Hepatocyte (in vitro differentiated cells): ENCODE data around the gene SDR42E2. TPM values are rescaled to one million over a fixed set of nuclear protein-coding genes. Genes with fewer than 3 reads are reported as not detected.
A peak's percentile ranks its signal among the peaks of the same experiment; 100 is the strongest.
"Not testable (repeated sequence)": the region's sequence is repeated elsewhere in the genome, so short reads cannot be mapped to it uniquely, and the experiment has no call there.

ENCODE experiments used
- DNase-seq: peaks from one replicate; pipeline ENCODE4 v3.0.0-alpha.2; 2016; ENCODE audit warnings: low spot score
- H2AFZ ChIP-seq: fragments of 200-600 bp; sonication (generic); 2 replicates; pipeline ENCODE4 v1.6.0; 2016; ENCODE audit warnings: antibody characterized with exemption, mild to moderate bottlenecking
- H3K27ac ChIP-seq: fragments of 200-600 bp; sonication (generic); 2 replicates; pipeline ENCODE4 v1.5.1; 2016; ENCODE audit warnings: mild to moderate bottlenecking
- H3K27me3 ChIP-seq: fragments of 200-600 bp; sonication (generic); 2 replicates; pipeline ENCODE4 v1.6.1; 2016
- H3K36me3 ChIP-seq: fragments of 200-600 bp; sonication (generic); replicated peaks from 2 replicates; pipeline ENCODE4 v1.5.1; 2016; ENCODE audit warnings: low read depth; ENCODE audit not compliant: insufficient read depth
- H3K4me1 ChIP-seq: fragments of 200-600 bp; sonication (generic); 2 replicates; pipeline ENCODE4 v1.5.1; 2016; ENCODE audit warnings: mild to moderate bottlenecking, moderate library complexity; ENCODE audit not compliant: insufficient read depth
- H3K4me2 ChIP-seq: fragments of 200-600 bp; sonication (generic); 2 replicates; pipeline ENCODE4 v1.6.0; 2016
- H3K4me3 ChIP-seq: fragments of 200-600 bp; sonication (generic); 2 replicates; pipeline ENCODE4 v1.5.1; 2016; ENCODE audit warnings: mild to moderate bottlenecking
- H3K79me2 ChIP-seq: fragments of 200-600 bp; sonication (generic); 2 replicates; pipeline ENCODE4 v1.6.0; 2017; ENCODE audit warnings: mild to moderate bottlenecking
- H3K9me2 ChIP-seq: fragments of 200-600 bp; sonication (generic); replicated peaks from 2 replicates; pipeline ENCODE4 v1.6.0; 2017; ENCODE audit warnings: mild to moderate bottlenecking; ENCODE audit not compliant: insufficient read depth
- H3K9me3 ChIP-seq: fragments of 200-600 bp; sonication (generic); 2 replicates; pipeline ENCODE4 v1.5.1; 2016; ENCODE audit warnings: low read depth, mild to moderate bottlenecking
- H4K20me1 ChIP-seq: fragments of 200-600 bp; sonication (generic); 2 replicates; pipeline ENCODE4 v1.6.0; 2016; ENCODE audit warnings: mild to moderate bottlenecking; ENCODE audit not compliant: insufficient read depth, poor library complexity, severe bottlenecking
- EZH2 ChIP-seq: fragments of 200-600 bp; sonication (generic); IDR thresholded peaks from 2 replicates; pipeline ENCODE4 v1.6.1; 2016; ENCODE audit warnings: antibody characterized with exemption, mild to moderate bottlenecking, borderline replicate concordance
- EZH2phosphoT487 ChIP-seq: fragments of 200-600 bp; sonication (generic); IDR thresholded peaks from one replicate; pipeline ENCODE4 v1.6.1; 2018; ENCODE audit warnings: antibody characterized with exemption, mild to moderate bottlenecking, low read depth, moderate library complexity; ENCODE audit not compliant: unreplicated experiment, severe bottlenecking
- WGBS: methylation state at CpG from one replicate; pipeline ENCODE4 v1.1.6; 2016; ENCODE audit warnings: low lambda C conversion rate; ENCODE audit errors: missing lambda C conversion rate; 5-methylcytosine and 5-hydroxymethylcytosine counted together
- polyA plus RNA-seq: library from polyadenylated mRNA; unstranded; fragments of >200 nt; fragmentation: Nextera tagmentation; extraction: Ambion mirVana; gene quantifications from 2 replicates; pipeline ENCODE4 v1.2.1, GENCODE V29; 2016
- total RNA-seq: library from RNA; depleted of rRNA; stranded (reverse); fragments of >200 nt; gene quantifications from 2 replicates; pipeline ENCODE4 v1.2.3, GENCODE V29; 2014
- TF ChIP-seq, protein P1 (sequence below): fragments of 200-600 bp; sonication (generic); IDR thresholded peaks from 2 replicates; pipeline ENCODE4 v1.5.1; 2016; ENCODE audit warnings: antibody characterized with exemption, mild to moderate bottlenecking; ENCODE audit not compliant: poor library complexity

SDR42E2 gene
- total and polyA plus RNA-seq, 2 experiments from 2014 or later, result not detected

DNA sequence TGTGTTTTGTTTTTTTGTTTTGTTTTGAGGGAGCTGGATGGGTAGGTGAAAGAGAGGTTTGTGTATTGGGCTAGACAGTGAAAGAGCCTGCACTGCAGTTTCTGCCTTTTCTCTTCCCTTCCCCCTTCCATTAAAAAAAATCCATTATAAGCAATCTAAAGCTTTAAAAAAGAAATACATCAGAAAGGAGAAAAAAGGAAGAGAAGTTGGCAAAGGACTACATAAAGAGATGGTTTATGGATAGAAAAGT, 33.1 kb downstream of the SDR42E2 start:
- Histone ChIP-seq H3K27me3 (no peaks in the 10 kb centered on the region), H2AFZ (no peak overlapping the region), H3K36me3 (no peaks in the 10 kb centered on the region), H4K20me1 (no peaks in the 10 kb centered on the region), H3K27ac (peak overlapping the region; percentile 19), H3K4me3 (no peak overlapping the region), H3K79me2 (no peaks in the 10 kb centered on the region), H3K9me2 (no peaks in the 10 kb centered on the region), H3K4me2 (peak overlapping the region; percentile 26), H3K4me1 (peaks cover 6% of the 10 kb centered on the region), H3K9me3 (no peaks in the 10 kb centered on the region)
- DNase-seq, result no peak
- TF ChIP-seq, protein P1, sequence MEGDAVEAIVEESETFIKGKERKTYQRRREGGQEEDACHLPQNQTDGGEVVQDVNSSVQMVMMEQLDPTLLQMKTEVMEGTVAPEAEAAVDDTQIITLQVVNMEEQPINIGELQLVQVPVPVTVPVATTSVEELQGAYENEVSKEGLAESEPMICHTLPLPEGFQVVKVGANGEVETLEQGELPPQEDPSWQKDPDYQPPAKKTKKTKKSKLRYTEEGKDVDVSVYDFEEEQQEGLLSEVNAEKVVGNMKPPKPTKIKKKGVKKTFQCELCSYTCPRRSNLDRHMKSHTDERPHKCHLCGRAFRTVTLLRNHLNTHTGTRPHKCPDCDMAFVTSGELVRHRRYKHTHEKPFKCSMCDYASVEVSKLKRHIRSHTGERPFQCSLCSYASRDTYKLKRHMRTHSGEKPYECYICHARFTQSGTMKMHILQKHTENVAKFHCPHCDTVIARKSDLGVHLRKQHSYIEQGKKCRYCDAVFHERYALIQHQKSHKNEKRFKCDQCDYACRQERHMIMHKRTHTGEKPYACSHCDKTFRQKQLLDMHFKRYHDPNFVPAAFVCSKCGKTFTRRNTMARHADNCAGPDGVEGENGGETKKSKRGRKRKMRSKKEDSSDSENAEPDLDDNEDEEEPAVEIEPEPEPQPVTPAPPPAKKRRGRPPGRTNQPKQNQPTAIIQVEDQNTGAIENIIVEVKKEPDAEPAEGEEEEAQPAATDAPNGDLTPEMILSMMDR, result no peak
- TF ChIP-seq EZH2 (no peak), EZH2phosphoT487 (no peak)

DNA sequence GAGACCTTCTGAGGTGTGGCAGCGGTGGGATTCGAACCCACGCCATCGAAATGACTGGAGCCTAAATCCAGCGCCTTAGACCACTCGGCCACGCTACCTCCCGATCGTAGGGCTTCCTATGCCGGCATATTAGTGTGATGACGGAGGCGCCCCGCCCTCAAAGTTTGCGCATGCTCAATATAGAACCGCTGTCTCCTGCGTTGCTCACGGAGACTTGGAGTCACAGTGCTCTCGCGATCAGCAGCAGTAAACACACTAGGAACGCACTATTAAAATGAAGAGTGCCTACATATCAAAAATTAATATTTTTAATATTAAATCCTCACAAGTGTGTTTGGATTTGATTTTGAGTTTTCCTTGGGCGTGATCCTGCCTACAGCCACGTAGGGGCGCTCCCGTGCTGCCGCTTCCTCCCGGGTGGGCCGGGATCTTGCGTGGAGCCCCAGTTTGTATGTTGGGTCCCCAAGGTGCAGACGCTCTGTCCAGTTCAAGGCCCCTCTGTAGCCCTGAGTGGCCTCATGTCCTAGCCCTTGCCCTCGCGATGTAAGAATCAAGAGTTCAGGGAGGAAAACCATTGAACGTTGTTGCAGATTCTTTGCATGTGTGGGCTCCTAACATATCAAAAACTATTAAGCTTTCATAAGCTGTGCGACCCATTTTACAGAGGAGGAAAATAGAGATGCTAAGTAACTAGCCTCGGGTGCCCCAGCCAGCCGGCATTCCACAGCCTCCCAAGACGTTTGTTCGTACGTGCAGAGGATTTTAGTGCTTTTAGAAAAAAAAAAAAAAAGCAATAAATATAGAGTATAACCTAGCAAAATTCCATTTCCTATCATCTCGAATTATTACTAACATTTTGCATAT, 33.6 kb downstream of the SDR42E2 start:
- no peaks in the 10 kb centered on the region for H3K27me3 ChIP-seq
- DNase-seq, result peak; percentile 92
- no peaks in the 10 kb centered on the region for H3K9me2 ChIP-seq
- H3K27ac ChIP-seq, result peak overlapping the region; percentile 56
- H2AFZ ChIP-seq, result peak overlapping the region; percentile 63
- WGBS, result 8% methylated on average over 39 of the region's 39 CpGs
- H3K4me2 ChIP-seq, result peak overlapping the region; percentile 76
- H4K20me1 ChIP-seq, result no peaks in the 10 kb centered on the region
- no peaks in the 10 kb centered on the region for H3K36me3 ChIP-seq
- H3K79me2 ChIP-seq, result no peaks in the 10 kb centered on the region
- H3K4me1 ChIP-seq, result peaks cover 6% of the 10 kb centered on the region
- H3K4me3 ChIP-seq, result peak overlapping the region; percentile 52
- no peaks in the 10 kb centered on the region for H3K9me3 ChIP-seq
- TF ChIP-seq, protein P1, result peak; percentile 99
- no peak for TF ChIP-seq EZH2phosphoT487
- no peak for TF ChIP-seq EZH2

DNA sequence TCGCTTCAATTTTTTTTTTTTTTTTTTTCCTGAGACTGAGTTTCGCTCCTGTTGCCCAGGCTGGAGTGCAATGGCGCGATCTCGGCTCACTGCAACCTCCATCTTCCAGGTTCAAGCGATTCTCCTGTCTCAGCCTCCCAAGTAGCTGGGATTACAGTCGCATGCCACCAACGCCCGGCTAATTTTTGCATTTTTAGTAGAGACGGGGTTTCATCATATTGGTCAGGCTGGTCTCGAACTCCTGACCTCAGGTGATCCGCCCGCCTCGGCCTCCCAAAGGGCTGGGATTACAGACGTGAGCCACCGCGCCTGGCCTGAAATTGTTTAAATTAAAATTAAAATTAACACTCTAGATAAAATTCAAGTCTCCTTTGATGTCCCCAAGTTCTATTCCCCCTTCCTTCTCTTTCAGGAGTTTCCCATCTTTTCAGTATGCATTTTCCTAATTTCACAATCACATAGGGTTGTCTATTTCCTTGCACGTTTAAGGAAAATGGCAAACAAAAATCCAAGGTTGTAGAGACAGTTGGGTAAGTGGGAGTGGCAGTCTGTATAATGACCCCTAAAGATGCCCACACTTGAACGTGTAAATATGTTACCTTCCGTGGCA, 34.4 kb downstream of the SDR42E2 start:
- not testable (repeated sequence) for H3K4me1 ChIP-seq, H3K9me2 ChIP-seq, H3K27me3 ChIP-seq, H3K79me2 ChIP-seq, H4K20me1 ChIP-seq, H3K27ac ChIP-seq, H3K9me3 ChIP-seq, H3K36me3 ChIP-seq, H3K4me3 ChIP-seq, DNase-seq, H2AFZ ChIP-seq
- peak overlapping the region; percentile 76 for H3K4me2 ChIP-seq
- WGBS, result 75% methylated on average over 20 of the region's 20 CpGs

DNA sequence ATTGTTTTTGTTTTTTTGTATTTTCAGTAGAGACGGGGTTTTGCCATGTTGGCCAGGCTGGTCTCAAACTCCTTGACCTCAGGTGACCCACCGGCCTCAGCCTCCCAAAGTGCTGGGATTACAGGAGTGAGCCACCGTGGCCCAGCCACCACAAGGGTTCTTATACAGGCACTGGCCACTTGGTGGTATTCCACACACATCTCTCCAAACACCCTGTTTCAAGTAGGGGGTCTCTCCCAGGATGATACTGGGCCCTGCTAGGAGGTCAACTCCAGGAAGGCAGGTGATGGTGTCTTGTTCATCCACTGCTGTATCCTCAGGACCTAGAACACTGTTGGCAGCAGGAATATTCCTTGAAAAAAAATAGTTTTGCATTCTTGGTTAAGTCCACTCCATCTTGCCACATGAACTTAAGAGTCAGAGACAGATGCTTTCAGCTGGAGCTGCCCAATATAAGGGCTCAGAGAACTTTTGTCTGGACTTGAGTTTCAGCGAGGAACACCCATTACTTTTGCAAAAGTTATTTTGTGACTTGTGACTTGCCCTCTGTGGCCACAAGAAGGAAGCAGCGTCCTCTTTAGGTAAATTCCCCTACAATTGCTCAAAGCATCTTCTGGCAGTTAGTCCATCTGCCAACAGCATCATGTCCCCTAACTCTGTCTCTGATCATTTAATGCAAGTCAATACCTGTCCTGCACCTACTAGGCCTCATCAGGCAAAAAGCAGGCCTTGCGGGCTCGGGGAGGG, 36.4 kb downstream of the SDR42E2 start:
- Histone ChIP-seq H2AFZ (no peak overlapping the region), H3K79me2 (no peaks in the 10 kb centered on the region), H3K27ac (peak overlapping the region; percentile 73), H3K4me2 (no peak overlapping the region), H4K20me1 (no peaks in the 10 kb centered on the region), H3K4me1 (no peaks in the 10 kb centered on the region), H3K36me3 (no peaks in the 10 kb centered on the region), H3K27me3 (no peaks in the 10 kb centered on the region), H3K9me3 (no peaks in the 10 kb centered on the region), H3K9me2 (no peaks in the 10 kb centered on the region), H3K4me3 (no peak overlapping the region)
- 84% methylated on average over 7 of the region's 7 CpGs for WGBS
- DNase-seq, result no peak
- TF ChIP-seq, protein P1, result no peak
- no peak for TF ChIP-seq EZH2
- no peak for TF ChIP-seq EZH2phosphoT487
